Activated CD8-positive, alpha-beta memory T cell treated with anti-CD3 and anti-CD28 coated beads, Interleukin-2, amount 50 U/mL, for 4 hours (primary cell): ENCODE data around the gene NFATC1.

Experiments
- DNase-seq: peaks from one replicate; pipeline ENCODE4 v3.0.0-alpha.2; 2020

The NFATC1 gene

GRCh38 chr18:79543861-79544385 is 148.2 kb downstream of the NFATC1 start:
- no peak for DNase-seq

GRCh38 chr18:79544386-79544963 is 148.7 kb downstream of the NFATC1 start:
- DNase-seq = no peak

- DNase-seq = no peak
Measured at GRCh38 chr18:79545255-79545654, 149.5 kb downstream of the NFATC1 start.

DNA sequence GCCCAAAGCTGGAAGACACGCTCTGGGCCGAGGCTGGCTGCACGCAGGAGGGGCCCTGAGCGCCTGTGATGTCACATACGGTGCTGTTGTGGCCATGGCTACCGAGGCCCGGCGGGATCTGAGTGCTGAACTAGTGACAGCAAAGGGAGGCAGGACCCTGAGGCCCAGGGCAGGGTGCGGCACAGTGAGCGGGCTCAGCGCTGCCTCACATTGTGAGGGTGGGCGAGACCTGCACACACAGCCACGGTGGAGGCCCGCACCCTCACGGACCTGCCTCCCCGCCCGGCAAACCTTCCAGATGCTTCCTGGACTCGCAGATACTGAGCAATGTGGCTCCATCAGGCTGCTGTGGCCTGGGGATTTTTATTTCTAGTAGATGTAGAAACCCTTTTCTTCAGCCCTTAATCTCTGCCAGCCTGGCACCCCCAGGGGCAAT is 150.0 kb downstream of the NFATC1 start:
- DNase-seq = no peak

DNA sequence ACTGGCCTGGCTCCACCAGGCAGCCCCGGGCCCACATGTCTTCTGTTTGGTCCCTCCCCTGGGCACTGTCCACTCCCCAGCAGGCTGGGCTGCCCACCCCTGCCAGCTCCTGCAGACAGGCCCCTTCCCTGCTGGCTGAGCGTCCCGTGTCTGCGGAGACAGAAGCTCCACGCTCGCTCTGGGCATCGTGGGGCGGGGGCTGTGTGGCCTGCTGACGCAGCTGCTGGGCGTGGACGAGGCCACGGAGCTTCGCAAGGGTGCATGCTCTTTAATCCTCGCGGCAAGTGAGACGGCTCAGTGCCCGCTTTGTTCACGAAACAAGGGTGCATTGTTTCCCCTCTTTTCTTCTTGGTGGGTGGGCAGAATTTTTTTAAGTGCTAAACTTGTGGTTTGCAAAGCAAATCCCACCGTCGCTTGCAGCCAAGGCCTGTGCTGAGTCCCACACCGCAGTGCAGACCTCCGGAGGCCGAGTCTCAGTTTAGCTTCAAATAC is 151.1 kb downstream of the NFATC1 start:
- DNase-seq = no peak

DNA sequence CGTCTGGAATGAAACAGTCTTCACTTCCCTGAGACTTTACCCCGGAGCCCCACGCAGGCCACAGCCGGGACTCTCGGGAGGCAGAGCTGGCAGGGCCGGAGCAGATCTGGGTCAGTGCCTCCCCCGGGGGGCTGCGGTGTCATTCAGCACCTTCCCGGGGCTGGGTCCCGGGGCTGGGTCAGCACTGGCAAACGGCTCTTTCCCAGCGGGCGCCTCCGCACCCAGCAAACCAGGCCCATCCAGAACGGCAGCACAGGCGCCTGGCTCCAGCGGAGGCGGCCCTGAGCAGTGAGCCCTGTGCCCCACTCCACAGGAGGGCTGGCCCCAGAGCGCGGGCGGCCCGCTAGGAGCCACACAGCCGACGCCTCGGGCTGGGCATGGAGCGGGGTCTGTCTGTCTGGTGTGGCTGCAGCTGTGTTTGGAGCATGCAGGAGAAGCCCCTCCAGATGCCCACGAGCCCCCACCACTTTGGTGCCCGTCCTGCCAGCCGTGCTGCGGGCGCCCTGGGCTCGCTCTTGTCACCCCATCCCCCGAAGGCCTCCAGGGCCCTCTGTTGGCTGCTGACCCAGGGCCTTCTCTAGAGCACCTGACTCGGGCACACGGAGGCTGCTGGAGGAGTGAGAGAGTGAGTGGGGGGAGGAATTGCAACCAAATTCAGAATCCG is 151.8 kb downstream of the NFATC1 start:
- no peak for DNase-seq

GRCh38 chr18:79548077-79548450 is 152.3 kb downstream of the NFATC1 start:
- no peak for DNase-seq

DNA sequence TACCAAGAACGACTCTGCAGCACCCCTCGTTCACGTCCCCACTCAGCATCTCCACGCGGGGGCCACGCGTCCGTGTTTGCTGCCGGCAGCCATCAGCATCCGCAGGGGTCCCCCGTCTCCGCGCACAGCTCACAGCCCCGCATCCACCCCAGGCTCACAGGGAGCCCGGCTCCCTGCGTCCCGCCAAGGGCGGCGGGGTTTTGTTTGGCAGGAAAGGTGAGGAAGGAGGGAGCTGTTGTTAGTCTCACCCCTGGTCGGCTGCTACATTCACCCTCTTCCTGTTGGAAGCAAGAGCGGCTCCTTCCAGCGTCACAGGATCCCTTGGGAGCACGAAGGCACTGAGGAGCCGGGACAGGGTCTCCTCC is 152.9 kb downstream of the NFATC1 start:
- no peak for DNase-seq

DNA sequence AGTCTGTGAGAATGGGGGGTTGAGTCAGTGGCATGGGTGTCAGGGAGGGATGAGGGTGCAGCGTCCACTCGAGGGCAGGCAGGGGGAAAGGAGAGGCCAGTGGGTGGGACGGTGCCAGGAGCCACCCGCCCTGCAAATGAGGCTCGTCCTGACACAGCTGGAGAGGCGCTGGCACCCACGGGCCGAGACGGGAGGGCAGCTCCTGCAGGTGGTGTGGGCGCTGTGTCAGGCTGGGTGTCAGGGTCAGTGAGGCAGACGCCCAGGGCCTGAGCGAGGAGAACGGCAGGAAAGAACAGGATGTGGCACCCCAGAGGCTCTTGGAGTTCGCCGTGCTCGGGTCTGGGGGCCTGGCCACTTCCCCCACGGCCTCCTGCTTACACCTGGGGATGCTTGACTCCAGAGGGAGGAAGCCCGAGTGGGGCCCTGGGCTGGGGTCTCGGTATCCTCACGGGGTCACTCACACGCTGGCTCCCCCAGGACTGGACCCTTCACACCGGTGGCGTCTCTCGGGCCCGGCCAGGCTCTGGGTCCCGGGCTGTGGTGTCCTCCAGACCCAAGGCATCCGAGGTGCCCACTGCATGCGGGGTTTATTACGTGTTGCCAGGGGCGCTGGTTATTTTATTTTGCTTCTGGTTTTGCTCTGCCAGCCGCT is 153.4 kb downstream of the NFATC1 start:
- no peak for DNase-seq

GRCh38 chr18:79549638-79550000 is 153.9 kb downstream of the NFATC1 start:
- DNase-seq = no peak

DNA sequence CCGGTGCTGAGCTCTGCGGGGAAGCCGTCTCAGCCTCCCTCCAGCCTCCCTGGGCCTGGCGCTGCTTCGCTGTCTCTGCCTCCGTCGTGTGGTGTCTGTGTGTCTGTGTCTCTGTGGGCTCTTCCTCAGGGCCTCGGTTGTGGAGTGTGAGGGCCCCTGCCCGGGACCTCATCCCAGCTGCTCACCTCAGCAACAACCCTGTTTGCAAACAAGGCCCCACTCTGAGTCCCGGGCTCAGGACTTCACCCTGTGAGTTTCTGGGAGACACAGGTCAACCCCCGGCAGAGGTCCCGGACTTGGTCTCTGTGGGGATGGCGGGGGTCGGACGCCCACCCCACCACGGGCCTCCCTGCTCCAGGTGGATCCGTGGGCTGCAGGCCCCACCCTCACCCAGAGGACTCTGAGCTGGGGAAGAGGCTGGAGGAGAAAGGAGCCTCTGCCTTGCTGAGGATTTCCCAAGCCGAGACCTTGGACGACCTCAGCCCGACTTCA is 156.5 kb downstream of the NFATC1 start:
- no peak for DNase-seq

DNA sequence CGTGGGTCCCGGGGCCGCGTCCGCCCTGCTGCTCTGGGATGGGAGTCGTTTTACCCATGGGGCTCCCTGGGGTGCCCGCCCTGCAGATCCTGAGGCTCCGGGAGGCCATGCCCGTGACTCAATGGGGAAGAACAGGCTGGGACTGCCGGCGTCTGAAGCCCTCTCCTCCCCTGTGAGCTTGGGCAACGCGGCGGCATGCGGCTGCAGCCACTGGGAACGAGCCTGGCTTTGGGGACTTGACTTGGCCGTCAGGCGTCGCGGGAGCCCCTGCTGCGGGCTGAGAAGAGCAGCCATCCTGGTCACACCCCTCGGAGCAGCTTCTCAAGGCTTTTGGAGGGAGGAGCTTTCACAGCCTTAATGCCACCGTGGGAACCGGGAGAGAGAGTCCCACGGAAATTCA is 157.0 kb downstream of the NFATC1 start:
- DNase-seq = no peak

- DNase-seq = no peak
Measured at GRCh38 chr18:79553154-79553553, 157.4 kb downstream of the NFATC1 start.

DNA sequence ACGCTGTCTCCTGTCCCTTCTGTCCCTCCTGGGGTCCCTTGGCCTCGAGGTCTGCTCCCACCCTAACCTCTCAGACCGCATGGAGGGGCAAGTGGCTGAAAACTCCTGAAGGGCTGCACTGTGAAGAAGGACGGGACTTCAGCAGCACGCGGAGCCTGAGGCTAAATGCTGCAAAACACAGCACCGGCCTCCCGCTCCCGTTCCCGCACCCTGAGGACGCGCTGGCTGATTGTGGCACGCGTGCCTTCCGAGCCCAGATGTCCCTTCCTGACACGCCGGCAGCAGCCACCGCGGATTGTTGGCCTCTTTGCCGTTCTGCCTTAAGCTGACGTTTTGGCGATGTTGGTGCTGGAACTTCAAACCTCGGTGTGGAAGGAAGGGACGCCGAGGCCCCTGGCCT is 158.0 kb downstream of the NFATC1 start:
- DNase-seq = no peak

DNA sequence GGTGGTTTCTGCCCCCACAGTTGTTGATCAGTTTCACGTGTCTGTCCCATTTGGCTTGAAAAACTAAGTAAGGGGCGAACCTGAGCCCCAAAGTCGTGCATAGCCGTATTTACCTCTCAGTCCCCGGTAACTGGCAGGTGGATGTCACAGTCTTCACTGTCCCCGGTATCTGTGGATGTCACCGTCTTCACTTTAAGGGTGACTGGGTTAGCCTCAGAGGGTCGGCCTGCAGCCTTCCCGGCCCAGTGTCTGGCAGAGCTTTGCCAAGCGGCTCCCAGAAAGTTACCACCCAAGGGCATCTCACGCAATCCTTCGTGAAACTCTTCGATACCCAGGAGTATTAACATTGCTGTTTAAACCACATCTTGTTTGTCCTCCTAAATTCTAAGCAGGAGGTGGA is 158.6 kb downstream of the NFATC1 start:
- DNase-seq = no peak

DNA sequence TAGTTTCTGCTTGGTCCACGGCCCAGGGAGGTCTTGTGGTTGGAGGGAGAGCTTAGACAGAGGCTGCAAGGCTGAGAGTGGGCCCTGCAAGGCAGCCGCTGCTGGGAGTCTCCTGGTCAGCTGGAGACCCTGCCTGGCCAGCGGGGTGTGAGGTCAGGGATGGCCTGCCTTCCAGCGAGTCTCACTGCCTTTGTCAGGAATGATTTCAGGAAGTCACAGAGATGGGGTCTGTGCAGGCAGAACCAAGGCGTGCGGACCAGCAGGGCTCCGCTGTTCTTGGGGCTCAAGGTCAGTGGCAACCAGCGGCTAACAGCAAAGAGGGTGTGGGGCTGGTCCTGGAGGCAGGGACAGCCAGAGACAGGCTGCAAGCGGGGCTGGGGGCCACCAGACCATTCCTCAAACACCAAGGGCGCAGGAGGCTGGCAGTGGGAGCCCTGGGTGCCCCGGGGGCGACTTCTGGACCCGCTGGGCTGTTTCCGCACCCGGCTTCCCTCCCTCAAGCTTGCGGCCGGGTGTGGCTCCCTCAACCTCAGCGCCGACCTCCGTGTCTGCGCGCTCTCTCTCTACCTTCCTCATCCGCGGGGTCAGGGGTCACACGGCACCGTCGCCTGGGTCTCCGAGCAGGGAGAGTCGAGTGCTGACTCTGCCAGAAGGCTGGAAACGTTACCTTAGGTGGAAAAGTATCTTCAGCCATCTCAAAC is 159.4 kb downstream of the NFATC1 start:
- no peak for DNase-seq

DNA sequence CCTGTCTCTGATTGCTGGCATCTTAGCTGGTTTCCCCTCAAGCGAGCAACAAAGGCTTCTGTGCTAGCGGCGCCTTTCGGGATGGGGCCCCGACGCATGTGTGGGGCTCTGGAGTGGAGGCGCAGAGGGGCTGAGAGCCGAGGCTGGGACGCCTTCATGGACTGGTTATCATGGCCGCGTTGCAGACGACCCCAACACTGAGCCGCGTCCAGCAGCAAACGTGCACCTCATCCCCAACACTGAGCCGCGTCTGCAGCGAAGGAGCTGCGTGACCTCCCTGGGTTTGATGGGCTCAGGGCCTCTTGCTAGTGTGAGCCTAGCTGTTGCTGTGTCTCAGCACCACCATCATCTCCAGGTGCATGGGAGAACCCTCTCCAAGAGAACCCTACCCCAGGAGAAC is 160.2 kb downstream of the NFATC1 start:
- DNase-seq = no peak

DNA sequence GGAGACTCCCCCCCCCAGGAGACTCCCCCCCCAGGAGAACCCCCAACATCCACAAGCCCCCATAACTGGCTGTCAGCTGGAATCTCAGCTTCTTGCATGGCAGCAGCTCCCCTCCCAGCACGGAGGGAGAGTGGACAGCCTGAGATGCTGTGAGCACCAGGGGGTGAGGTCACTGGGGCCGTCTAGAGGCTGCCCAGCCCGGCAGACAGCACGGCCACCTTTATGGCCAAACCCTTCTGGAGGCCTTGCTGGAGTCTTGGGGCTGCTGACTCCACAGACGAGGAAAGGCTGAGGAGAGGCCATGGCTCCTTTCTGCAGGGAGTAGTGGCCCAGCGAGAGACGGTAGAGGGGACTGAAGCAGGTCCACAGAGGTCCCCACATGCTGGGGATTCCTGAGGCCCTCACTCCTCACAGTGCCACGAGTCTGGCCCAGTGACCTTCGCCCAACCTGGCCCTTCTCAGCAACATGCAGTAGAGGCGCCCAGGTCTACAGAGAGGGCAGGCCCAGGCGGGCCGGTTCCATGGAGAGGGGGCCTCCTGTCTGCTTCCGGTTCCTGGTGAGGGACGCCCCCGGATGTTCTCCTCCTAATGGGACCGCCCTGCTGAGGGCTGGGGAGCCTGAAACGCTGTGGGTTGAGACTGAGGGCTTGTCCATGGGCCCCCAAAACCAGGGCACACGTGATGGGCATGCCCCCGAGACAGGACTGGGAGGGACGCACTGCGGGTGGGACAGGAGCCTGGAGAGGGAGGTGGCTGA is 161.3 kb downstream of the NFATC1 start:
- DNase-seq = no peak

- no peak for DNase-seq
Measured at GRCh38 chr18:79558196-79558932, 162.6 kb downstream of the NFATC1 start.

DNA sequence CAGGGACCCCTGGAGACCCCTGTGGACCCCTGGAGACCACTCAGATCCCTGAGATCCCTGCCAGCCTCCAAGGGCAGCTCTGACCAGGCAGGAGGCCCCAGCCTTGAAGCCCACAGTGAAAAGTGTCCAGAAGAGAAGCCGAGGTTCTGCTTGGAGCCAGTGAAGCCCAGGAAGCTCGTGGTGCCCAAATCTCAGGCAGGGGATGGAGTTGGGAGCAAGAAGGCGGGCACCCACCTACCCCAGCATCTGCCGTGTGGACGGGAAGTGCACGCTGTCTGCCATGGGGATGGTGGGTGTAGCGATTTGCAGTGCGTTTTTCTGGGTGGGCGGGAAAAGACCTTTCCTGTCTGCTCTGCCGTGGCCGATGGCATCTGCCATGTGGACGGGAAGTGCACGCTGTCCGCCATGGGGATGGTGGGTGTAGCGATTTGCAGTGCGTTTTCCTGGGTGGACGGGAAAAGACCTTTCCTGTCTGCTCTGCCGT is 163.2 kb downstream of the NFATC1 start:
- DNase-seq = no peak

- DNase-seq = no peak
Measured at GRCh38 chr18:79559436-79559835, 163.7 kb downstream of the NFATC1 start.
